Measurements from ENCODE around the gene CAND2. TPM values are rescaled to one million over a fixed set of nuclear protein-coding genes. Genes with fewer than 3 reads are reported as not detected.

Gene CAND2
- total and polyA plus RNA-seq, 9 donors: 3.5 to 25.1 (median 16.6) TPM

DNA sequence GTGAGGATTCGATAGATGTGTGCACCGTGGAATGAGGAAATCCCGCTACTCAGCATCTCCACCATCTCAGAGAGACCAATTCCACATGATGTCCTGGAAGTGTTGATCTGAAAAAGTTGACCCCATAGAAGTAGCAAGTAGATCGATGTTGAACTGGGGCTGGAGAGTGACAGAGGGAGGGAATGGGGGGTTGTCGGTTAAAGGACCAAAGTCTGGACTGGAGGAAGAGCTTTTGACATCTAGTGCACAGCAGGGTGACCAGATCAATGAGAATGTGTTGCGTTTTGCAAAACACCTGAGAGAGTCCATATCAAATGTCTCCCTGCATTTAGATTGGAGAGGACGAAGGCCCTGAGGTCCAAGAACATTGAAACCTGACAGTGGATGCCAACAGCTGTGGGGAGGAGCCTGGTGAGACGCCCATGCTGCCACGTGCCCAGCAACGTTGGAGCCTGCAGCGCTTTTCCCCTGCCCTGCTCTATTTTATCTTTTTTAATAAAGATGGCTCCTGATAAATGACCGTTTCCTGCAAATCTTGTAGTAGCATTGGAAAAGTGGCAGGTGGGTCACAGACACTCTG lies 75.0 kb downstream of the CAND2 start:
- Histone ChIP-seq H3K4me3 (no peak overlapping the region), H3K27me3 (no peaks in the 10 kb centered on the region), H3K27ac (no peak overlapping the region), H3K4me1 (ENCODE audit: insufficient read depth) (peaks cover 4% of the 10 kb centered on the region), H3K36me3 (no peaks in the 10 kb centered on the region), H3K9me3 (no peaks in the 10 kb centered on the region)
- no peak for DNase-seq
- TF ChIP-seq CTCF (IDR thresholded peaks at IDR 0.05) (no peak), EP300 (IDR thresholded peaks at IDR 0.05) (no peak), POLR2A (IDR thresholded peaks at IDR 0.05) (no peak)
- WGBS, 3 donors: 78 to 82% (median 78%) methylated on average over 12 of the region's 12 CpGs
- intact Hi-C loops (cut with DNase I): loop anchor here in 1 of 4 donors (5.0 kb wide), 1 partner anchor 116 kb away; no protein-coding TSS in a partner anchor

GRCh38 chr3:12875857-12876836 lies 79.7 kb downstream of the CAND2 start:
- Histone ChIP-seq H3K4me1 (ENCODE audit: insufficient read depth) (peaks cover 27% of the 10 kb centered on the region), H3K4me3 (peak overlapping the region; percentile 17), H3K9me3 (no peaks in the 10 kb centered on the region), H3K36me3 (no peaks in the 10 kb centered on the region), H3K27me3 (no peaks in the 10 kb centered on the region), H3K27ac (no peak overlapping the region)
- 23 to 27% (median 25%) methylated on average over 54 to 60 of the region's 60 CpGs for WGBS, 3 donors
- DNase-seq: peak; percentile 66 to 80 (median 68)
- intact Hi-C loops (cut with DNase I): no loop called here
- TF ChIP-seq CTCF (IDR thresholded peaks at IDR 0.05): no peak
- TF ChIP-seq POLR2A (IDR thresholded peaks at IDR 0.05): no peak
- no peak for TF ChIP-seq EP300 (IDR thresholded peaks at IDR 0.05)

DNA sequence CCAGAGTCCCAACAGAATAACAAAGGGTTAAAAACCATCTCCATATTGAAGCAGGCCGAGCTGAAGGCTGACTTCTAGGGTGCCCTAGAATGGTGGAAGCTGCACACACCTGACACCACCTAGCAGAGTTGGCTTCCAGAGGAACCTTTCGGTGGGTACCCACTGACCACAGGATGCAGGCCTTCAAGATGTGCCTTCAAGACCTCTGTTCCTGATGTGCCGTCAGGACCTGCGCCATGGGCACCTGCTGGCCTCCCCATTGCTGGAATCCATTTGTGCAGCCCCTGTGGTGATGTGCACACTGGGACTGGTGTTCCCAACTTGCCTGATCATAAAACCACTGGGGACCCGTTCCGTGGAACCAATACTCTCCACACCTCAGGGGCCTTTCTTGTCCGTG lies 80.6 kb downstream of the CAND2 start:
- no peaks in the 10 kb centered on the region for H3K27me3 ChIP-seq
- intact Hi-C loops (cut with DNase I): no loop called here
- 88 to 96% (median 92%) methylated on average over 7 of the region's 7 CpGs for WGBS, 3 donors

More for the DNA sequence above, 80.6 kb downstream of the CAND2 start:
- Histone ChIP-seq H3K27ac (no peak overlapping the region), H3K36me3 (no peaks in the 10 kb centered on the region), H3K4me1 (ENCODE audit: insufficient read depth) (peaks cover 27% of the 10 kb centered on the region), H3K4me3 (no peak overlapping the region), H3K9me3 (no peaks in the 10 kb centered on the region)
- TF ChIP-seq EP300 (IDR thresholded peaks at IDR 0.05) (no peak), CTCF (IDR thresholded peaks at IDR 0.05) (no peak), POLR2A (IDR thresholded peaks at IDR 0.05) (no peak)
- no peak for DNase-seq
